ENCODE measurements around the gene HRH3. TPM values are rescaled to one million over a fixed set of nuclear protein-coding genes. Genes with fewer than 3 reads are reported as not detected.

The HRH3 gene
- polyA plus RNA-seq = not detected in 2 replicates

GRCh38 chr20:62219992-62220665 is at the start of gene HRH3:
TSS of gene HRH3 (minus strand) at chr20:62220278. CDS start at chr20:62219970, 308 bp downstream.

GRCh38 chr20:62237801-62238568 is 17.9 kb upstream of the HRH3 start, which contains the start of gene OSBPL2:
TSS of gene OSBPL2 (plus strand) at chr20:62238521. CDS start at chr20:62256185, 17,664 bp downstream.

GRCh38 chr20:62182469-62183425 is 37.3 kb downstream of the HRH3 start, which contains the start of gene MTG2:
TSS of gene MTG2 (plus strand) at chr20:62183028. CDS start at chr20:62193421, 10,393 bp downstream.

Other genes starting within 250 kb of the HRH3 start
- gene TAF4, start 154.4 kb downstream of the HRH3 start, polyA plus RNA-seq = 0.66 and 0.80 TPM in 2 replicates
- 4.0 and 4.6 TPM in 2 replicates for gene LSM14B, start 97.8 kb downstream of the HRH3 start, polyA plus RNA-seq
- gene PSMA7, start 76.9 kb downstream of the HRH3 start, polyA plus RNA-seq = 226 and 267 TPM in 2 replicates
- gene SS18L1, start 76.5 kb downstream of the HRH3 start, polyA plus RNA-seq = 15.1 and 23.0 TPM in 2 replicates
- 8.6 and 12.9 TPM in 2 replicates for gene MTG2, start 37.2 kb downstream of the HRH3 start, polyA plus RNA-seq
- 33.5 and 45.9 TPM in 2 replicates for gene OSBPL2, start 18.2 kb upstream of the HRH3 start, polyA plus RNA-seq
- 16.3 and 17.7 TPM in 2 replicates for gene ADRM1, start 82.7 kb upstream of the HRH3 start, polyA plus RNA-seq
- 0.39 and 0.79 TPM in 2 replicates for gene LAMA5, start 147.0 kb upstream of the HRH3 start, polyA plus RNA-seq
- 452 and 514 TPM in 2 replicates for gene RPS21, start 166.8 kb upstream of the HRH3 start, polyA plus RNA-seq
- gene CABLES2, start 187.0 kb upstream of the HRH3 start, polyA plus RNA-seq = 1.1 and 1.8 TPM in 2 replicates
- gene RBBP8NL, start 207.3 kb upstream of the HRH3 start, polyA plus RNA-seq = not detected in 2 replicates